Esophagus squamous epithelium (tissue), 4 donors: ENCODE measurements around the gene PTPRS.

Experiments
- POLR2A ChIP-seq, 4 donors: fragments of 450-650 bp; IDR thresholded peaks; one replicate each; pipeline ENCODE4 v1.6.1; 2017; ENCODE audit warnings: antibody characterized with exemption in 4 of 4, mild to moderate bottlenecking in 4 of 4, moderate library complexity in 3 of 4
- TF ChIP-seq, protein P1 (sequence below), 6 experiments: fragments of 450-650 bp in 4 of 6; fragments of 200-600 bp in 2 of 6; sonication (generic) in 2 of 6; IDR thresholded peaks; one replicate each; pipeline ENCODE4 v1.5.1; 2016 to 2019; ENCODE audit warnings: antibody characterized with exemption in 6 of 6, mild to moderate bottlenecking in 4 of 6, moderate library complexity in 4 of 6

DNA sequence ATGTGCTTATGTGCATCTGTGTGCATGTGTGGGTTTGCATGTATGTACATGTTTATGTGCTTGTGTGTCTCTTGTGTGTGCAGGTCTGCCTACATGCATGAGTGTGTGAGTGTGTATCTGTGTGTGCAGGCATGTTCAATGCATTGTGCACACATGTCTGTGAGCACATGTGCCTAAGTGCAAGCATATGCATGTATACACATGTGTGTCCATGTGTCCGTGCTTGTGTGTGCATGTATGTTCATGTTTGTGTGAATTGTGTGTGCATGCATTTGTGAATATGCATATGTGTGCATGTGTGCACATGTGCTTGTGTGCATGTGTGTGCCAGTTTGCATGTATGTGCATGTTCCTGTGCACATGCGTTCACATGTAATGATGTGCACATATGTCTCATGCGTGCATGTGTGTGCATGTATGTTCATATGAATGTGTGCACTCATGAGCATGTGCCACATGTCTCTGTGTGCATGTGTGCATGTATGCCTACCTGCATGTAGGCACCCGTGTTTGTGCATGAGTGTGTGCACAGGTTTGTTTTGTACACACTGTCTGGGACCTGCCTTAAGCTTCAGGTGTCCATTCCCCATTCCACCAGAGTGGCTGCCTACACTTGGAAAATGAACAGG lies 32.1 kb upstream of the PTPRS start:
- TF ChIP-seq, protein P1, sequence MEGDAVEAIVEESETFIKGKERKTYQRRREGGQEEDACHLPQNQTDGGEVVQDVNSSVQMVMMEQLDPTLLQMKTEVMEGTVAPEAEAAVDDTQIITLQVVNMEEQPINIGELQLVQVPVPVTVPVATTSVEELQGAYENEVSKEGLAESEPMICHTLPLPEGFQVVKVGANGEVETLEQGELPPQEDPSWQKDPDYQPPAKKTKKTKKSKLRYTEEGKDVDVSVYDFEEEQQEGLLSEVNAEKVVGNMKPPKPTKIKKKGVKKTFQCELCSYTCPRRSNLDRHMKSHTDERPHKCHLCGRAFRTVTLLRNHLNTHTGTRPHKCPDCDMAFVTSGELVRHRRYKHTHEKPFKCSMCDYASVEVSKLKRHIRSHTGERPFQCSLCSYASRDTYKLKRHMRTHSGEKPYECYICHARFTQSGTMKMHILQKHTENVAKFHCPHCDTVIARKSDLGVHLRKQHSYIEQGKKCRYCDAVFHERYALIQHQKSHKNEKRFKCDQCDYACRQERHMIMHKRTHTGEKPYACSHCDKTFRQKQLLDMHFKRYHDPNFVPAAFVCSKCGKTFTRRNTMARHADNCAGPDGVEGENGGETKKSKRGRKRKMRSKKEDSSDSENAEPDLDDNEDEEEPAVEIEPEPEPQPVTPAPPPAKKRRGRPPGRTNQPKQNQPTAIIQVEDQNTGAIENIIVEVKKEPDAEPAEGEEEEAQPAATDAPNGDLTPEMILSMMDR (IDR thresholded peaks at IDR 0.05) = no peak
- no peak for TF ChIP-seq POLR2A (IDR thresholded peaks at IDR 0.05)
